ENCODE results near the gene NEK6. TPM values are rescaled to one million over a fixed set of nuclear protein-coding genes. Genes with fewer than 3 reads are reported as not detected.
A peak's percentile ranks its signal among the peaks of the same experiment; 100 is the strongest.

NEK6 gene
- total and polyA plus RNA-seq, 9 of the 15 experiments (the other 6 are each of a cell fraction or from before 2014, with no cell fraction given), result 3.1 to 19.0 (median 8.4) TPM

GRCh38 chr9:124248960-124249359 is 8.8 kb upstream of the NEK6 start:
- no peak for FAIRE-seq
- Histone ChIP-seq H3K9ac (ENCODE audit: insufficient read depth in 1 of 2, low read depth in 2 of 2, low read length in 2 of 2) (no peak overlapping the region), H3K9me1 (ENCODE audit: control insufficient read depth, insufficient read depth, low read length) (no peaks in the 10 kb centered on the region), H3K79me2 (ENCODE audit: control insufficient read depth, insufficient read depth, low read length) (no peaks in the 10 kb centered on the region), H3K4me3 (no peak overlapping the region), H3K27ac (ENCODE audit: extremely low read depth, low read depth, low read length) (no peak overlapping the region), H3K36me3 (ENCODE audit: control insufficient read depth, insufficient read depth, low read length) (no peaks in the 10 kb centered on the region), H3K4me1 (replicated peaks in 1 of 2; ENCODE audit: control insufficient read depth in 2 of 2, insufficient read depth in 2 of 2, low read length in 2 of 2) (no peaks in the 10 kb centered on the region), H3K9me3 (replicated peaks; ENCODE audit: control insufficient read depth, insufficient read depth, low read depth, low read length) (no peaks in the 10 kb centered on the region), H3K27me3 (ENCODE audit: control insufficient read depth in 2 of 2, insufficient read depth in 2 of 2, low read length in 2 of 2) (peaks cover 12 to 17% of the 10 kb centered on the region in 2 experiments; a peak in 4 of 5 replicates), H2AFZ (ENCODE audit: low read depth, low read length) (no peak overlapping the region), H4K20me1 (replicated peaks; ENCODE audit: control insufficient read depth, insufficient read depth, low read length) (no peaks in the 10 kb centered on the region), H3K4me2 (ENCODE audit: insufficient read depth, low read length) (no peak overlapping the region)
- no peak for TF ChIP-seq MAZ (CRISPR knock-in tag; conservative IDR thresholded peaks at IDR 0.05 in 1 of 2, IDR thresholded peaks at IDR 0.05 in 1 of 2)
- peak; percentile 44; the same call in 1 of the 2 replicates for TF ChIP-seq ATF7 (IDR thresholded peaks at IDR 0.05)
- TF ChIP-seq PKNOX1 (IDR thresholded peaks at IDR 0.05), result 0 out of 2 replicates have a peak, but pooled peaks have one; percentile 38
- peak; percentile 65 for TF ChIP-seq ATF3 (IDR thresholded peaks at IDR 0.05)
- TF ChIP-seq ATF3 (CRISPR knock-in tag; conservative IDR thresholded peaks at IDR 0.05), result no peak
- BruUV-seq (replicated peaks), result no TSS peak
- ChIA-PET POLR2A (interaction anchor here (0.6 to 1.3 kb wide), 2 partner anchors 8 to 9 kb away, joined by 4 read pairs; partner anchors contain the start of gene NEK6), CTCF (ENCODE audit: low intra/inter-chr PET ratio) (no interaction called here)
- in situ Hi-C loops (cut with MboI) (no loop called here), intact Hi-C loops (cut with micrococcal nuclease) (no loop called here)
- WGBS (ENCODE audit: insufficient coverage, low coverage, missing lambda C conversion rate), result 8% methylated on average over 4 of the region's 4 CpGs
- DNase-seq (ENCODE audit: extremely low read depth in 1 of 4, low spot score in 3 of 4), result no peak
- ATAC-seq, result no peak; the same call in 2 of the 3 replicates

Measured in K562 (cell line).